T-helper 17 cell (primary cell): Measurements from ENCODE around the gene XPNPEP1. TPM values are rescaled to one million over a fixed set of nuclear protein-coding genes. Genes with fewer than 3 reads are reported as not detected.

ENCODE experiments used
- ATAC-seq: fragments of 150-1000 bp; cut with Tn5 transposase; 2 replicates; pipeline ENCODE4 v1.10.0; 2021; ENCODE audit warnings: mild to moderate bottlenecking, moderate library complexity
- DNase-seq, 3 donors: peaks; one replicate each; pipeline versions ENCODE4 v3.0.0 to v3.0.0-alpha.2; 2020 to 2021
- H3K9me3 ChIP-seq: one replicate; pipeline ENCODE4 v1.7.0; 2013; ENCODE audit warnings: low read length, mild to moderate bottlenecking; ENCODE audit not compliant: control insufficient read depth, poor library complexity, severe bottlenecking
- H3K27ac Mint-ChIP-seq: one replicate; pipeline ENCODE4 v1.8.0; 2022; ENCODE audit warnings: mild to moderate bottlenecking, moderate library complexity, mixed read lengths
- H3K27me3 Mint-ChIP-seq: one replicate; pipeline ENCODE4 v1.8.0; 2022; ENCODE audit warnings: mixed read lengths
- H3K36me3 Mint-ChIP-seq: one replicate; pipeline ENCODE4 v1.8.0; 2022; ENCODE audit warnings: low read depth, mixed read lengths
- H3K4me1 Mint-ChIP-seq: one replicate; pipeline ENCODE4 v1.8.0; 2022; ENCODE audit warnings: mild to moderate bottlenecking, mixed read lengths
- H3K4me3 Mint-ChIP-seq: one replicate; pipeline ENCODE4 v1.8.0; 2022; ENCODE audit warnings: mild to moderate bottlenecking, moderate library complexity, mixed read lengths
- total RNA-seq, 4 donors: library from RNA in 2 of 4; stranded (reverse) in 2 of 4; gene quantifications; one replicate each; pipeline ENCODE4 v1.2.3 and lab custom pipeline; 2022 to 2026

Gene XPNPEP1
- total RNA-seq, 2 donors from 2014 or later: 76.4 to 81.6 TPM

GRCh38 chr10:109871476-109871875 lies 51.8 kb downstream of the XPNPEP1 start:
- ATAC-seq (no peak), DNase-seq (no peak)
- Mint-ChIP-seq H3K36me3 (peaks cover 6% of the 10 kb centered on the region), H3K4me3 (no peak overlapping the region), H3K27me3 (no peaks in the 10 kb centered on the region), H3K4me1 (no peaks in the 10 kb centered on the region), H3K27ac (no peak overlapping the region)
- H3K9me3 ChIP-seq: no peaks in the 10 kb centered on the region

- H3K4me1 Mint-ChIP-seq: no peaks in the 10 kb centered on the region
- peaks cover 17% of the 10 kb centered on the region for H3K36me3 Mint-ChIP-seq
- no peaks in the 10 kb centered on the region for H3K27me3 Mint-ChIP-seq
Measured at GRCh38 chr10:109866995-109867635, 56.2 kb downstream of the XPNPEP1 start.

GRCh38 chr10:109866168-109866994 lies 56.9 kb downstream of the XPNPEP1 start:
- H3K4me1 Mint-ChIP-seq: no peaks in the 10 kb centered on the region
- no peaks in the 10 kb centered on the region for H3K9me3 ChIP-seq
- H3K27me3 Mint-ChIP-seq: no peaks in the 10 kb centered on the region
- peaks cover 17% of the 10 kb centered on the region for H3K36me3 Mint-ChIP-seq
- no peak for DNase-seq
- H3K27ac Mint-ChIP-seq: no peak overlapping the region
- H3K4me3 Mint-ChIP-seq: no peak overlapping the region
- no peak for ATAC-seq

More at GRCh38 chr10:109866995-109867635, 56.2 kb downstream of the XPNPEP1 start:
- Mint-ChIP-seq H3K4me3 (no peak overlapping the region), H3K27ac (no peak overlapping the region)
- H3K9me3 ChIP-seq: no peaks in the 10 kb centered on the region
- DNase-seq (no peak), ATAC-seq (no peak)

GRCh38 chr10:109863775-109864174 lies 59.5 kb downstream of the XPNPEP1 start:
- no peaks in the 10 kb centered on the region for H3K9me3 ChIP-seq
- H3K4me1 Mint-ChIP-seq: no peaks in the 10 kb centered on the region
- peaks cover 18% of the 10 kb centered on the region for H3K36me3 Mint-ChIP-seq
- ATAC-seq: no peak
- no peak overlapping the region for H3K4me3 Mint-ChIP-seq
- DNase-seq: no peak
- H3K27ac Mint-ChIP-seq: no peak overlapping the region
- no peaks in the 10 kb centered on the region for H3K27me3 Mint-ChIP-seq

- peaks cover 15% of the 10 kb centered on the region for H3K36me3 Mint-ChIP-seq
- no peaks in the 10 kb centered on the region for H3K27me3 Mint-ChIP-seq
- no peak overlapping the region for H3K27ac Mint-ChIP-seq
- ATAC-seq (no peak), DNase-seq (no peak)
- no peak overlapping the region for H3K4me3 Mint-ChIP-seq
- no peaks in the 10 kb centered on the region for H3K4me1 Mint-ChIP-seq
- no peaks in the 10 kb centered on the region for H3K9me3 ChIP-seq
Measured at GRCh38 chr10:109862738-109863137, 60.6 kb downstream of the XPNPEP1 start.

- no peak overlapping the region for H3K4me3 Mint-ChIP-seq
- no peaks in the 10 kb centered on the region for H3K9me3 ChIP-seq
- peaks cover 13% of the 10 kb centered on the region for H3K36me3 Mint-ChIP-seq
- no peak for ATAC-seq
- H3K4me1 Mint-ChIP-seq: no peaks in the 10 kb centered on the region
- H3K27ac Mint-ChIP-seq: no peak overlapping the region
- no peak for DNase-seq
- no peaks in the 10 kb centered on the region for H3K27me3 Mint-ChIP-seq
Measured at GRCh38 chr10:109862041-109862440, 61.3 kb downstream of the XPNPEP1 start.

- ATAC-seq: no peak
- Mint-ChIP-seq H3K36me3 (peaks cover 11% of the 10 kb centered on the region), H3K4me3 (no peak overlapping the region), H3K27me3 (no peaks in the 10 kb centered on the region), H3K4me1 (no peaks in the 10 kb centered on the region), H3K27ac (no peak overlapping the region)
- no peak for DNase-seq
- H3K9me3 ChIP-seq: no peaks in the 10 kb centered on the region
Measured at GRCh38 chr10:109861081-109861480, 62.2 kb downstream of the XPNPEP1 start.

- H3K9me3 ChIP-seq: no peaks in the 10 kb centered on the region
- Mint-ChIP-seq H3K27me3 (no peaks in the 10 kb centered on the region), H3K4me3 (no peak overlapping the region), H3K27ac (no peak overlapping the region), H3K4me1 (no peaks in the 10 kb centered on the region), H3K36me3 (peaks cover 9% of the 10 kb centered on the region)
- no peak for ATAC-seq
- no peak for DNase-seq
Measured at GRCh38 chr10:109859221-109859620, 64.1 kb downstream of the XPNPEP1 start.

- ATAC-seq: no peak
- H3K4me3 Mint-ChIP-seq: no peak overlapping the region
Measured at GRCh38 chr10:109855746-109856145, 67.6 kb downstream of the XPNPEP1 start.

GRCh38 chr10:109853921-109854320 lies 69.4 kb downstream of the XPNPEP1 start:
- DNase-seq (no peak), ATAC-seq (no peak)
- no peaks in the 10 kb centered on the region for H3K9me3 ChIP-seq
- Mint-ChIP-seq H3K4me3 (no peak overlapping the region), H3K27ac (no peak overlapping the region), H3K36me3 (no peaks in the 10 kb centered on the region), H3K4me1 (peaks cover 18% of the 10 kb centered on the region), H3K27me3 (peaks cover 25% of the 10 kb centered on the region)

More at GRCh38 chr10:109855746-109856145, 67.6 kb downstream of the XPNPEP1 start:
- Mint-ChIP-seq H3K36me3 (peaks cover 2% of the 10 kb centered on the region), H3K27ac (no peak overlapping the region), H3K27me3 (peaks cover 18% of the 10 kb centered on the region), H3K4me1 (peaks cover 15% of the 10 kb centered on the region)
- DNase-seq: no peak
- H3K9me3 ChIP-seq: no peaks in the 10 kb centered on the region

GRCh38 chr10:109852475-109853037 lies 70.8 kb downstream of the XPNPEP1 start:
- no peaks in the 10 kb centered on the region for H3K9me3 ChIP-seq
- DNase-seq: peak; percentile 32 to 68 (median 37)
- no peaks in the 10 kb centered on the region for H3K36me3 Mint-ChIP-seq
- peaks cover 19% of the 10 kb centered on the region for H3K4me1 Mint-ChIP-seq
- H3K27ac Mint-ChIP-seq: no peak overlapping the region
- peak; percentile 78 for ATAC-seq
- H3K4me3 Mint-ChIP-seq: peak overlapping the region; percentile 60
- peaks cover 31% of the 10 kb centered on the region for H3K27me3 Mint-ChIP-seq

GRCh38 chr10:109851616-109852474 lies 71.5 kb downstream of the XPNPEP1 start:
- Mint-ChIP-seq H3K36me3 (no peaks in the 10 kb centered on the region), H3K27ac (no peak overlapping the region)
- DNase-seq: no peak

GRCh38 chr10:109846832-109847231 lies 76.5 kb downstream of the XPNPEP1 start:
- peaks cover 55% of the 10 kb centered on the region for H3K27me3 Mint-ChIP-seq
- H3K36me3 Mint-ChIP-seq: peaks cover 10% of the 10 kb centered on the region
- peaks cover 2% of the 10 kb centered on the region for H3K9me3 ChIP-seq
- H3K4me3 Mint-ChIP-seq: no peak overlapping the region
- peaks cover 13% of the 10 kb centered on the region for H3K4me1 Mint-ChIP-seq
- ATAC-seq: no peak
- H3K27ac Mint-ChIP-seq: peak overlapping the region; percentile 69
- no peak for DNase-seq

More at GRCh38 chr10:109851616-109852474, 71.5 kb downstream of the XPNPEP1 start:
- ATAC-seq: peak; percentile 14
- H3K4me3 Mint-ChIP-seq: peak overlapping the region; percentile 60
- H3K27me3 Mint-ChIP-seq: peaks cover 31% of the 10 kb centered on the region
- H3K4me1 Mint-ChIP-seq: peaks cover 19% of the 10 kb centered on the region
- no peaks in the 10 kb centered on the region for H3K9me3 ChIP-seq
